Measurements from ENCODE around the gene AGMO.

AGMO gene

GRCh38 chr7:15478401-15478800 is 83.4 kb downstream of the AGMO start:
- DNase-seq (ENCODE audit: low read depth) = no peak
- H3K4me3 ChIP-seq (ENCODE audit: low read length) = no peak overlapping the region
- no peak for TF ChIP-seq CTCF (conservative IDR thresholded peaks at IDR 0.05; ENCODE audit: low read length)

- no peak for TF ChIP-seq CTCF (conservative IDR thresholded peaks at IDR 0.05; ENCODE audit: low read length)
- H3K4me3 ChIP-seq (ENCODE audit: low read length) = no peak overlapping the region
- DNase-seq (ENCODE audit: low read depth) = no peak
Measured at GRCh38 chr7:15476531-15476918, 85.3 kb downstream of the AGMO start.

- TF ChIP-seq CTCF (conservative IDR thresholded peaks at IDR 0.05; ENCODE audit: low read length) = no peak
- H3K4me3 ChIP-seq (ENCODE audit: low read length) = no peak overlapping the region
- peak; percentile 13 for DNase-seq (ENCODE audit: low read depth)
Measured at GRCh38 chr7:15475808-15476530, 85.8 kb downstream of the AGMO start.

- TF ChIP-seq CTCF (conservative IDR thresholded peaks at IDR 0.05; ENCODE audit: low read length) = no peak
- no peak overlapping the region for H3K4me3 ChIP-seq (ENCODE audit: low read length)
- DNase-seq (ENCODE audit: low read depth) = no peak
Measured at GRCh38 chr7:15471669-15471950, 90.2 kb downstream of the AGMO start.

GRCh38 chr7:15470825-15471668 is 90.8 kb downstream of the AGMO start:
- no peak for TF ChIP-seq CTCF (conservative IDR thresholded peaks at IDR 0.05; ENCODE audit: low read length)
- no peak for DNase-seq (ENCODE audit: low read depth)

GRCh38 chr7:15464667-15465121 is 97.1 kb downstream of the AGMO start:
- H3K4me3 ChIP-seq (ENCODE audit: low read length) = no peak overlapping the region
- no peak for TF ChIP-seq CTCF (conservative IDR thresholded peaks at IDR 0.05; ENCODE audit: low read length)
- DNase-seq (ENCODE audit: low read depth) = peak; percentile 5

More at GRCh38 chr7:15470825-15471668, 90.8 kb downstream of the AGMO start:
- H3K4me3 ChIP-seq (ENCODE audit: low read length) = no peak overlapping the region

Measured in AG10803 (cell line).